ENCODE results near the gene PTPRG. TPM values are rescaled to one million over a fixed set of nuclear protein-coding genes. Genes with fewer than 3 reads are reported as not detected.

The PTPRG gene
- total RNA-seq, 2 donors from 2014 or later = 23.9 to 31.6 TPM

DNA sequence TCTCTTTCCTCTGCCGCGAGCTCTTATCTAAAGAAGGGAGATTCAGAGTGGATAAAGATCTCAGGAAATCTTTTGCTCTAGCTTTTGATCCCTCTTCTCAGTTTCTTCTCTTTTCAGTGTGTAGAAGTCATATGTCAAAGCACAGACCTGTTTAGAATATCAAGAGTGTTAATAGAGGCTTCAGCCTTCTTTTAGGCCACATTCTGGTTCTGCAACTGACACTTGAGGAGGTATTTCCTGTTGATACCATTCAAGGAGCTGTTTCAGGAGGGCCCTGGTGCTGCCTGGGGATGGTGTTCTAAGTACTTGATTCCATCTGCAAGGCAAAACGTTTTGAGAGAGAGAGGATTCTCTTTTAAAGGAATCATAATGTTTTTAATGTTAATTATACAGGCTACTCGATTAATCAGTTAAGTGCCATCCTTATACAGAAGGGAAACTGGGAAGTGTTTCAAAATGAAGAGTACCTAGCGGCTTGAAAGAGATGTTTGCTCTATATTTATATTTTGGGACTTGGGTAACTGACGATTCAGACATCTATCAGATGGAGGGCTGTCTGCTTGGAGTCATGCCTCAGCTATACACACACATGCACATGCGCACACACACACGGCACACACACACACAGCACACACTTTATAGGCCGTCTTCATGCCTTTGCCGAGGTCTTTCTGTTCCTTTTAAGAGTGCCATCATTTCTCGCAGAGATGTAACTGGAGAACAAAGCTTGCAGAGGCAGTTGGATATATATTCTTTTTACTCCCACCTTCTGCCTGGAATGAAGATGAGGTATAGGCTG is 313.9 kb downstream of the PTPRG start:
- no peak overlapping the region for H3K27ac ChIP-seq

DNA sequence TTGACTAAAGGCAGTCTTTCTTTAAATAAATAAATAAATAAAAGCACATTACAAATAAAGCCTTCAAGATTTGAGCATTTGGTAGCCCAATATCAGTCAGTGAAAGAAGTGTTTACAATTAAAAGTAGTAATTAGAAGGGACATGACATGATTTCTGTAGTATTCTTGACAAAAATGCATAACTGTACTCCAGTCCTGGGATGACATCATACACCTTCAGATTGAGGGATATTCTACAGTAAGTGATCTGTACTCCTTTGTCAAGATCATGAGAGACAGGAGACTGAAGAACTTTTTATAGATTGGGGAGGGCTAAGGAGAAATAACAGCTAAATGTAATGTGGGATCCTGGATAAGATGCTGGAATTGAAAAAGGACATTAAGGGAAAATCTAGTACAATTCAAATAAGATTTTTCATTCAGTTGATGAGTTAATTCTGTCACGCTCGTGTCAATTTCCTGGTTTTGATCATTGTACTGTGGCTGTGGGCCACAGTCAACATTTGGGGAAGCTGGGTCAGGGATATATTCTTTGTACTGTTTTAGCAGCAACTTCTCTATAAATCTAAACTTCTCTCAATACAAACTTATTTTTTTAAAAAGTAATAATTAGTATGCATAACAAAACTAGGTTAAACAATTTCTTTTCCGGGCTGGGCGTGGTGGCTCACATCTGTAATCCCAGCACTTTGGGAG is 314.8 kb downstream of the PTPRG start:
- Histone ChIP-seq H3K36me3 (replicated peaks in 1 of 2; ENCODE audit: insufficient read depth in 1 of 2, low read depth in 2 of 2) (no peaks in the 10 kb centered on the region), H3K9me3 (no peaks in the 10 kb centered on the region), H3K4me3 (no peak overlapping the region), H3K27me3 (no peaks in the 10 kb centered on the region), H3K27ac (no peak overlapping the region), H3K4me1 (peaks cover 12% of the 10 kb centered on the region)
- ATAC-seq (no peak), DNase-seq (no peak)
- intact Hi-C loops (cut with DNase I) = no loop called here
- WGBS, 2 donors = 82 to 88% methylated on average over 4 of the region's 4 CpGs
- TF ChIP-seq POLR2A (IDR thresholded peaks at IDR 0.05) = no peak
- TF ChIP-seq, protein P1, sequence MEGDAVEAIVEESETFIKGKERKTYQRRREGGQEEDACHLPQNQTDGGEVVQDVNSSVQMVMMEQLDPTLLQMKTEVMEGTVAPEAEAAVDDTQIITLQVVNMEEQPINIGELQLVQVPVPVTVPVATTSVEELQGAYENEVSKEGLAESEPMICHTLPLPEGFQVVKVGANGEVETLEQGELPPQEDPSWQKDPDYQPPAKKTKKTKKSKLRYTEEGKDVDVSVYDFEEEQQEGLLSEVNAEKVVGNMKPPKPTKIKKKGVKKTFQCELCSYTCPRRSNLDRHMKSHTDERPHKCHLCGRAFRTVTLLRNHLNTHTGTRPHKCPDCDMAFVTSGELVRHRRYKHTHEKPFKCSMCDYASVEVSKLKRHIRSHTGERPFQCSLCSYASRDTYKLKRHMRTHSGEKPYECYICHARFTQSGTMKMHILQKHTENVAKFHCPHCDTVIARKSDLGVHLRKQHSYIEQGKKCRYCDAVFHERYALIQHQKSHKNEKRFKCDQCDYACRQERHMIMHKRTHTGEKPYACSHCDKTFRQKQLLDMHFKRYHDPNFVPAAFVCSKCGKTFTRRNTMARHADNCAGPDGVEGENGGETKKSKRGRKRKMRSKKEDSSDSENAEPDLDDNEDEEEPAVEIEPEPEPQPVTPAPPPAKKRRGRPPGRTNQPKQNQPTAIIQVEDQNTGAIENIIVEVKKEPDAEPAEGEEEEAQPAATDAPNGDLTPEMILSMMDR (IDR thresholded peaks at IDR 0.05) = no peak

More for the DNA sequence above, 313.9 kb downstream of the PTPRG start:
- no peaks in the 10 kb centered on the region for H3K27me3 ChIP-seq
- H3K4me1 ChIP-seq = peaks cover 12% of the 10 kb centered on the region
- DNase-seq (no peak), ATAC-seq (no peak)
- whole genome bisulfite sequencing, 2 donors = 78 to 82% methylated on average over 11 of the region's 11 CpGs
- H3K36me3 ChIP-seq (replicated peaks in 1 of 2; ENCODE audit: insufficient read depth in 1 of 2, low read depth in 2 of 2) = no peaks in the 10 kb centered on the region
- no peaks in the 10 kb centered on the region for H3K9me3 ChIP-seq
- no peak overlapping the region for H3K4me3 ChIP-seq
- intact Hi-C loops (cut with DNase I) = no loop called here
- TF ChIP-seq, protein P1 (IDR thresholded peaks at IDR 0.05) = no peak
- TF ChIP-seq POLR2A (IDR thresholded peaks at IDR 0.05) = no peak

DNA sequence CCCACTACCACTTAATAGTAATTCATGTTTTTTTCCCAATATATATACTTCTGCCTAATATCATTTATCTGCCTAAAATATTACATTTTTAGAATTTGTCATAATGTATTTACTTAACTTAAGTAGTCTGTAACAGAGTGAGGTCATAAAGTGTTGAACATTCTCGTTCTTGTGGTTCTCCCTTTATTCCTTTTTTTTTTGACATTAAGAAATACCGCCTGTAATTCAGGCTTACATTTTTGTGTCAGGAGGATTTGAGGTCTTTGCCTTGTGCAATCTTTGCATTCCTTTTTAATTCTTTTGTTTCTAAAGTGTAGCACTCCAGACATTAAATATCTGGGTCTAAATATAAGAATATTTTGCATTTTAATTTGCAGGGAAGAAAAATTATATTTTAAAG is 315.4 kb downstream of the PTPRG start:
- DNase-seq (no peak), ATAC-seq (no peak)
- intact Hi-C loops (cut with DNase I) = no loop called here
- peaks cover 12% of the 10 kb centered on the region for H3K4me1 ChIP-seq
- no peaks in the 10 kb centered on the region for H3K27me3 ChIP-seq
- TF ChIP-seq POLR2A (IDR thresholded peaks at IDR 0.05) = no peak
- TF ChIP-seq, protein P1 (IDR thresholded peaks at IDR 0.05) = no peak
- H3K9me3 ChIP-seq = no peaks in the 10 kb centered on the region
- no peak overlapping the region for H3K27ac ChIP-seq
- no peaks in the 10 kb centered on the region for H3K36me3 ChIP-seq (replicated peaks in 1 of 2; ENCODE audit: insufficient read depth in 1 of 2, low read depth in 2 of 2)
- WGBS, 2 donors = 71 to 74% methylated on average over 2 of the region's 2 CpGs
- H3K4me3 ChIP-seq = no peak overlapping the region

DNA sequence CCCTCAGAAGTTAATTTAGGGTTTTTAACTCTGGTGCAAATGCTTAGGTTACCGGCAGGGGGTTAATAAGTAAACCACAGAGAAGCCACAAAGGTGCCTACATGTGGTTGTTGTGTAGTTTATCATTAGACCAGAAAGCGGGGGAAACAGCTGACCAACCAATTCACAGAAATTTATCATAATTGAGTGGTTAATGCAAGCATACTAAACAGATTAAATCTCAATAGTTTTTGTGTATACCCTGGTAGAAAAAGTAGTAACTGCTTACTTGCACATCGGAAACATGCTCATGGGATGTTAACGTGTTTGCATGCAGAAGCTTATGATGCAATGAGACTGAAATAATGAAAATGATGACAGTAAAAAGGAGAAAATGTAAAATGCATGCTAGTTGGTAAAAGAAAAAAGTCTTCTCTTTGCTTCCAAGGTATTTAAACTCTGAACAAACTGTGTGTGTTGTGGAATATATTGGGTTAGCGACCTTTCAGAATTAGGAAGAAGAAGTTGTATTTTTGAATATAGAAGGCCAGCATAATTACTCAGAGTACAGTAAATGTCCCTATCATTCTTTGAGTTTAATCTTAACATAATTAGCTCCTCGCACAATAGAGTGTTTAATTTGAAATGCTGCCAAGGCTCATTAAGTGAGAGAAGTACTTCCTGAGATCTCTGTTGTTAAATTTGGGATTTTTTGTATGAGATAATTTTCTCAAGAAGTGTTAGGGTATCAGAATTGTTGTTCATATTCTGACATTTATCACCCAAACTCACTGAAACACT is 316.2 kb downstream of the PTPRG start:
- H3K27me3 ChIP-seq = no peaks in the 10 kb centered on the region
- no peaks in the 10 kb centered on the region for H3K9me3 ChIP-seq
- no peak overlapping the region for H3K27ac ChIP-seq
- TF ChIP-seq, protein P1 (IDR thresholded peaks at IDR 0.05) = peak in 5 of 7 experiments; percentile 14 to 36 (median 17)
- no peak for TF ChIP-seq POLR2A (IDR thresholded peaks at IDR 0.05)
- no peak overlapping the region for H3K4me3 ChIP-seq
- DNase-seq (no peak), ATAC-seq (no peak)
- intact Hi-C loops (cut with DNase I) = no loop called here
- peaks cover 12% of the 10 kb centered on the region for H3K4me1 ChIP-seq
- H3K36me3 ChIP-seq (replicated peaks in 1 of 2; ENCODE audit: insufficient read depth in 1 of 2, low read depth in 2 of 2) = no peaks in the 10 kb centered on the region
- WGBS, 2 donors = 42 to 44% methylated on average over 6 of the region's 6 CpGs

Data from body of pancreas (tissue), 4 donors.